ENCODE results near the gene SUDS3.

GRCh38 chr12:118376089-118377020 lies at the start of gene SUDS3:
- TF ChIP-seq CTCF (IDR thresholded peaks at IDR 0.05; ENCODE audit: poor library complexity, severe bottlenecking) (peak; percentile 100), POLR2AphosphoS5 (IDR thresholded peaks at IDR 0.05) (peak; percentile 86)

All from neural cell (in vitro differentiated cells).